PC-3 (cell line): ENCODE measurements around the gene SQOR. TPM values are rescaled to one million over a fixed set of nuclear protein-coding genes. Genes with fewer than 3 reads are reported as not detected.

ENCODE experiments used
- ATAC-seq: fragments of 200-7000 bp; cut with Tn5 transposase; 2 replicates; pipeline ENCODE4 v1.9.1; 2020; ENCODE audit warnings: mild to moderate bottlenecking, moderate library complexity
- BruUV-seq: library from RNA; stranded (reverse); fragments of 400-500 nt; replicated peaks from 2 replicates; lab custom pipeline; 2021; lab: Mats Ljungman, UMichigan
- CTCF ChIA-PET: fragments of 300-600 bp; sonication (Branson Sonifier 250); formaldehyde crosslinking; loops from one replicate; lab custom pipeline; 2022; ENCODE audit warnings: antibody characterized with exemption; lab: Charles Lee
- POLR2A ChIA-PET: fragments of 300-600 bp; sonication (Branson Sonifier 250); formaldehyde crosslinking; loops from one replicate; lab custom pipeline; 2022; ENCODE audit warnings: antibody characterized with exemption; ENCODE audit not compliant: unreplicated experiment; lab: Charles Lee
- DNase-seq: peaks from one replicate; pipeline ENCODE4 v3.0.0-alpha.2; 2015
- H2AFZ ChIP-seq: fragments of 300-600 bp; sonication (generic); 2 replicates; pipeline ENCODE4 v1.6.0; 2016; ENCODE audit warnings: antibody characterized with exemption, low read length
- H3F3A ChIP-seq: fragments of 300-600 bp; sonication (generic); one replicate; pipeline ENCODE4 v1.6.0; 2017; ENCODE audit warnings: antibody characterized with exemption, low read length, control low read depth, mild to moderate bottlenecking; ENCODE audit not compliant: unreplicated experiment
- H3K27ac ChIP-seq: fragments of 300-600 bp; sonication (generic); 2 replicates; pipeline ENCODE4 v1.5.1; 2016; ENCODE audit warnings: mild to moderate bottlenecking, low read length
- H3K27me3 ChIP-seq: fragments of 300-600 bp; sonication (generic); 2 replicates; pipeline ENCODE4 v1.6.1; 2016; ENCODE audit warnings: low read length, mixed read lengths
- H3K36me3 ChIP-seq: fragments of 300-600 bp; sonication (generic); 2 replicates; pipeline ENCODE4 v1.6.1; 2016; ENCODE audit warnings: low read depth, mixed run types, low read length, mixed read lengths
- H3K4me1 ChIP-seq: fragments of 300-600 bp; sonication (generic); 2 replicates; pipeline ENCODE4 v1.5.1; 2016; ENCODE audit warnings: low read length; ENCODE audit not compliant: insufficient read depth
- H3K4me2 ChIP-seq: fragments of 300-600 bp; sonication (generic); 2 replicates; pipeline ENCODE4 v1.6.0; 2016; ENCODE audit warnings: low read length
- H3K4me3 ChIP-seq: fragments of 300-600 bp; sonication (generic); 2 replicates; pipeline ENCODE4 v1.5.1; 2016; ENCODE audit warnings: mild to moderate bottlenecking, low read length, mixed read lengths
- H3K79me2 ChIP-seq: fragments of 300-600 bp; sonication (generic); 2 replicates; pipeline ENCODE4 v1.6.1; 2017; ENCODE audit warnings: low read length, mixed read lengths
- H3K9ac ChIP-seq: fragments of 300-600 bp; sonication (generic); 2 replicates; pipeline ENCODE4 v1.6.0; 2016; ENCODE audit warnings: mild to moderate bottlenecking, low read length
- H3K9me2 ChIP-seq: fragments of 300-600 bp; sonication (generic); replicated peaks from 2 replicates; pipeline ENCODE4 v1.6.1; 2016; ENCODE audit warnings: mixed run types, low read length, mixed read lengths
- H3K9me3 ChIP-seq: fragments of 300-600 bp; sonication (generic); 2 replicates; pipeline ENCODE4 v1.6.1; 2016; ENCODE audit warnings: low read length, mixed read lengths
- H4K20me1 ChIP-seq: fragments of 300-600 bp; sonication (generic); 2 replicates; pipeline ENCODE4 v1.6.1; 2016; ENCODE audit warnings: low read length, mixed read lengths
- EZH2 ChIP-seq: fragments of 300-600 bp; sonication (generic); IDR thresholded peaks from one replicate; pipeline ENCODE4 v1.6.1; 2017; ENCODE audit warnings: antibody characterized with exemption, mild to moderate bottlenecking, low read length; ENCODE audit not compliant: unreplicated experiment
- EZH2phosphoT487 ChIP-seq: fragments of 300-600 bp; sonication (generic); IDR thresholded peaks from 2 replicates; pipeline ENCODE4 v1.6.1; 2018; ENCODE audit warnings: mild to moderate bottlenecking, antibody characterized with exemption, low read length, borderline replicate concordance
- intact Hi-C: fragments of 100-400 bp; cut with micrococcal nuclease; formaldehyde crosslinking; loops from 2 replicates; pipeline ENCODE4 v1.9.0; 2023
- total RNA-seq: library from RNA; depleted of rRNA; stranded (reverse); fragments of >200 nt; gene quantifications from 2 replicates; pipeline ENCODE4 v1.2.3, GENCODE V29; 2014
- TF ChIP-seq, protein P1 (sequence below): fragments of 300-600 bp; sonication (generic); conservative IDR thresholded peaks from 2 replicates; pipeline ENCODE4 v1.5.1; 2017; ENCODE audit warnings: antibody characterized with exemption, low read depth, mild to moderate bottlenecking, low read length

The SQOR gene
- total RNA-seq, 1 experiment from 2014 or later = 86.1 TPM

DNA sequence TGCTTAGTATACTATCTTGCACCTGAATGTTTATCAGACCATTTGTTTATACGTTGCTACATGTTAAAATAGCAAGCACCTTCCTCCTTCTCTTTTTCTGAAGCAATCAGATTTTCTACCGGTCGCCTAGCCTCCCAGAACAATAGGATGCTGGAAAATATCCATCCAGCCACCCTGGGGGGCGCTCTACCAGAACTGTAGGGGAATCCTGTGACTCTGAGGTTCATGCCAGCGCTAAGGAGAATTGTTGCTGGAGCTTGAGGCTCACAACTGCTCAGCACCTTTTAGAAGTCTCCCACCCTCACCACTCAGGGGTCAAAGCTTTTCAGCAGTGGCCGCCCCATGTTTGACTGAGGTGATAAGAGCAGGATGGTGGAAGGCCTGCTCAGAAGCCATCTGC is 27.5 kb downstream of the SQOR start:
- no peak overlapping the region for H3K27ac ChIP-seq
- no peak overlapping the region for H3K9ac ChIP-seq
- no peaks in the 10 kb centered on the region for H3K4me1 ChIP-seq
- no peaks in the 10 kb centered on the region for H3K9me2 ChIP-seq
- H3K4me3 ChIP-seq = no peak overlapping the region
- no TSS peak for BruUV-seq
- CTCF ChIA-PET = no interaction called here
- intact Hi-C loops = no loop called here
- peaks cover 9% of the 10 kb centered on the region; the same call in 1 of the 2 replicates for H3K79me2 ChIP-seq
- no peak for TF ChIP-seq EZH2phosphoT487
- no peak for TF ChIP-seq EZH2
- TF ChIP-seq, protein P1, sequence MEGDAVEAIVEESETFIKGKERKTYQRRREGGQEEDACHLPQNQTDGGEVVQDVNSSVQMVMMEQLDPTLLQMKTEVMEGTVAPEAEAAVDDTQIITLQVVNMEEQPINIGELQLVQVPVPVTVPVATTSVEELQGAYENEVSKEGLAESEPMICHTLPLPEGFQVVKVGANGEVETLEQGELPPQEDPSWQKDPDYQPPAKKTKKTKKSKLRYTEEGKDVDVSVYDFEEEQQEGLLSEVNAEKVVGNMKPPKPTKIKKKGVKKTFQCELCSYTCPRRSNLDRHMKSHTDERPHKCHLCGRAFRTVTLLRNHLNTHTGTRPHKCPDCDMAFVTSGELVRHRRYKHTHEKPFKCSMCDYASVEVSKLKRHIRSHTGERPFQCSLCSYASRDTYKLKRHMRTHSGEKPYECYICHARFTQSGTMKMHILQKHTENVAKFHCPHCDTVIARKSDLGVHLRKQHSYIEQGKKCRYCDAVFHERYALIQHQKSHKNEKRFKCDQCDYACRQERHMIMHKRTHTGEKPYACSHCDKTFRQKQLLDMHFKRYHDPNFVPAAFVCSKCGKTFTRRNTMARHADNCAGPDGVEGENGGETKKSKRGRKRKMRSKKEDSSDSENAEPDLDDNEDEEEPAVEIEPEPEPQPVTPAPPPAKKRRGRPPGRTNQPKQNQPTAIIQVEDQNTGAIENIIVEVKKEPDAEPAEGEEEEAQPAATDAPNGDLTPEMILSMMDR = 0 out of 2 replicates have a peak, but pooled peaks have one; percentile 14
- no peak overlapping the region for H3K4me2 ChIP-seq
- ATAC-seq (no peak), DNase-seq (no peak)
- no peak overlapping the region for H2AFZ ChIP-seq
- H3K9me3 ChIP-seq = no peaks in the 10 kb centered on the region
- no peaks in the 10 kb centered on the region for H3K27me3 ChIP-seq
- no peaks in the 10 kb centered on the region; the same call in 1 of the 2 replicates for H3K36me3 ChIP-seq
- POLR2A ChIA-PET = no interaction called here
- H4K20me1 ChIP-seq = no peaks in the 10 kb centered on the region
- no peaks in the 10 kb centered on the region for H3F3A ChIP-seq

DNA sequence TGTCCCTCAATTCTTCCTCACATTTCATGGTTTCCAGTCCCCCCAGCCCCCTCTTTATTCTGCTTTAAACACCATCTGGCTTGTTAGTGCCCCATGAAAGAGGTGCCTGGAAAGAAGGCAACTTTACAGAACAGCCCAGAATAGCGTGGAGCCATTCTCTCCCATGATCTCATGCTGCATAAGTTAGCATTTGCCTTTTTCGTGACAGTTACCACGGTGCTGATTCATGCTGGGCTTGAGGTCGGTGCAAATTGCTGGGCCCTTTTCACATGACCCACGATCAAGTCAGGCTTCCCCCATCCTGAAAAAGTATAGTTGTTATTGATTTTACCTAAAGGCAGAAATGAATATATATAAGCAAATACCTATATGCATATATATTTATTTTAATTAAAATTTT is 29.6 kb downstream of the SQOR start:
- Histone ChIP-seq H3K79me2 (no peaks in the 10 kb centered on the region), H3K4me3 (no peak overlapping the region), H3K9me2 (no peaks in the 10 kb centered on the region), H3K4me2 (no peak overlapping the region), H3K36me3 (no peaks in the 10 kb centered on the region; the same call in 1 of the 2 replicates), H3K9me3 (no peaks in the 10 kb centered on the region), H4K20me1 (no peaks in the 10 kb centered on the region), H3K9ac (no peak overlapping the region), H2AFZ (no peak overlapping the region), H3K27ac (no peak overlapping the region), H3K4me1 (no peaks in the 10 kb centered on the region), H3K27me3 (no peaks in the 10 kb centered on the region), H3F3A (no peaks in the 10 kb centered on the region)
- ChIA-PET CTCF (no interaction called here), POLR2A (no interaction called here)
- intact Hi-C loops = no loop called here
- TF ChIP-seq EZH2phosphoT487 (no peak), EZH2 (no peak)
- TF ChIP-seq, protein P1 = no peak
- BruUV-seq = no TSS peak
- DNase-seq = no peak
- ATAC-seq = no peak

DNA sequence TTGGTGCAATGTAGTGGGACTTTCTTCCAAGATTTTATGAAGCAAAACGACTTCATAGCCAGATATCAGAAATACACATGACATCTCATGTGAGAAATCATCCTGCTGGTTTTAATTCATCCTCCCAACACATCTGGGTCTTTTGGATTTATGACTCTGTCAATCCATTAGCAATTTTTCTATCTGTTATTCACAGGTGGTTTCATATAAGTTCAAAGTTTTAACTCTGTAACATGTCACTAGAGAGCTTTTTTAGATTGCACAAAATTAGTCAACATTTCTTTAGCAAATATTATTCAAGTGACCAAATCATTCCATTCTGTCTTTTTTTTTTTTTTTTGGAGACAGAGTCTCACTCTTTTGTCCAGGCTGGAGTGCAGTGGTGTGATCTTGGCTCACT is 30.4 kb downstream of the SQOR start:
- no peaks in the 10 kb centered on the region for H3F3A ChIP-seq
- H2AFZ ChIP-seq = no peak overlapping the region
- no peaks in the 10 kb centered on the region for H3K27me3 ChIP-seq
- TF ChIP-seq, protein P1 = no peak
- H3K9ac ChIP-seq = no peak overlapping the region
- H3K4me2 ChIP-seq = no peak overlapping the region
- no peaks in the 10 kb centered on the region for H4K20me1 ChIP-seq
- no peak overlapping the region for H3K27ac ChIP-seq
- no TSS peak for BruUV-seq
- intact Hi-C loops = no loop called here
- no peaks in the 10 kb centered on the region for H3K9me3 ChIP-seq
- no peak for ATAC-seq
- no peak for DNase-seq
- H3K4me1 ChIP-seq = no peaks in the 10 kb centered on the region
- ChIA-PET POLR2A (no interaction called here), CTCF (no interaction called here)
- no peaks in the 10 kb centered on the region for H3K79me2 ChIP-seq
- H3K9me2 ChIP-seq = no peaks in the 10 kb centered on the region
- H3K4me3 ChIP-seq = no peak overlapping the region
- H3K36me3 ChIP-seq = no peaks in the 10 kb centered on the region; the same call in none of the 2 replicates
